H9 (cell line): Measurements from ENCODE around the gene CACNG5. TPM values are rescaled to one million over a fixed set of nuclear protein-coding genes. Genes with fewer than 3 reads are reported as not detected.

Experiments
- DNase-seq: peaks from one replicate; pipeline ENCODE4 v3.0.0-alpha.2; 2017
- H2AFZ ChIP-seq: one replicate; pipeline ENCODE4 v1.6.1; 2013; ENCODE audit warnings: mild to moderate bottlenecking, low read length, control low read depth, moderate library complexity
- H2AK5ac ChIP-seq: 2 replicates; pipeline ENCODE4 v1.6.1; 2013; ENCODE audit warnings: low read length, control low read depth, mixed read lengths; ENCODE audit not compliant: insufficient read length
- H2BK120ac ChIP-seq: one replicate; pipeline ENCODE4 v1.6.1; 2013; ENCODE audit warnings: low read depth, mild to moderate bottlenecking, low read length, control low read depth, inconsistent platforms; ENCODE audit not compliant: poor library complexity, severe bottlenecking
- H2BK12ac ChIP-seq: 2 replicates; pipeline ENCODE4 v1.6.1; 2013; ENCODE audit warnings: low read length, control low read depth, mixed read lengths, low read depth; ENCODE audit not compliant: insufficient read length
- H2BK15ac ChIP-seq: 2 replicates; pipeline ENCODE4 v1.6.1; 2013; ENCODE audit warnings: low read depth, low read length, control low read depth
- H2BK20ac ChIP-seq: one replicate; pipeline ENCODE4 v1.6.1; 2013; ENCODE audit warnings: low read depth, mild to moderate bottlenecking, low read length, control low read depth, inconsistent platforms; ENCODE audit not compliant: poor library complexity, severe bottlenecking
- H2BK5ac ChIP-seq: 2 replicates; pipeline ENCODE4 v1.6.1; 2013; ENCODE audit warnings: low read length, control low read depth, mixed read lengths; ENCODE audit not compliant: insufficient read length
- H3K14ac ChIP-seq: 2 replicates; pipeline ENCODE4 v1.6.1; 2013; ENCODE audit warnings: low read length, control low read depth; ENCODE audit not compliant: insufficient read depth
- H3K18ac ChIP-seq: 2 replicates; pipeline ENCODE4 v1.6.1; 2013; ENCODE audit warnings: low read depth, mild to moderate bottlenecking, mixed read lengths, low read length, control low read depth; ENCODE audit not compliant: insufficient read length
- H3K23ac ChIP-seq: 2 replicates; pipeline ENCODE4 v1.6.1; 2013; ENCODE audit warnings: low read length, control low read depth, mixed read lengths, low read depth; ENCODE audit not compliant: insufficient read length
- H3K23me2 ChIP-seq: 2 replicates; pipeline ENCODE4 v1.6.1; 2013; ENCODE audit warnings: low read depth, mild to moderate bottlenecking, mixed read lengths, low read length, control low read depth; ENCODE audit not compliant: insufficient read length, poor library complexity, severe bottlenecking
- H3K27ac ChIP-seq: 2 replicates; pipeline ENCODE4 v1.5.1; 2013; ENCODE audit warnings: low read length, control low read depth, mixed read lengths, low read depth; ENCODE audit not compliant: insufficient read length
- H3K27me3 ChIP-seq: 2 replicates; pipeline ENCODE4 v1.6.1; 2013; ENCODE audit warnings: low read length, control low read depth, inconsistent platforms; ENCODE audit not compliant: insufficient read depth
- H3K4ac ChIP-seq: 2 replicates; pipeline ENCODE4 v1.6.1; 2013; ENCODE audit warnings: low read depth, mild to moderate bottlenecking, control low read depth, inconsistent platforms, low read length, moderate library complexity
- H3K4me1 ChIP-seq: 2 replicates; pipeline ENCODE4 v1.6.1; 2013; ENCODE audit warnings: low read length, control low read depth, inconsistent platforms; ENCODE audit not compliant: insufficient read depth
- H3K4me2 ChIP-seq: 2 replicates; pipeline ENCODE4 v1.6.1; 2013; ENCODE audit warnings: low read length, control low read depth, mixed read lengths; ENCODE audit not compliant: insufficient read length, insufficient read depth
- H3K56ac ChIP-seq: 2 replicates; pipeline ENCODE4 v1.6.1; 2013; ENCODE audit warnings: low read depth, mild to moderate bottlenecking, mixed read lengths, low read length, control low read depth; ENCODE audit not compliant: insufficient read length
- H3K79me1 ChIP-seq: 2 replicates; pipeline ENCODE4 v1.6.1; 2013; ENCODE audit warnings: low read depth, mild to moderate bottlenecking, moderate library complexity, low read length, control low read depth, inconsistent platforms; ENCODE audit not compliant: insufficient read depth, poor library complexity, severe bottlenecking
- H3K79me2 ChIP-seq: 2 replicates; pipeline ENCODE4 v1.6.1; 2013; ENCODE audit warnings: low read length, control low read depth, inconsistent platforms; ENCODE audit not compliant: insufficient read depth
- H3K9ac ChIP-seq: 2 replicates; pipeline ENCODE4 v1.6.1; 2013; ENCODE audit warnings: low read length, control low read depth, mixed read lengths; ENCODE audit not compliant: insufficient read length; ENCODE audit errors: extremely low read depth
- H3K9me3 ChIP-seq: one replicate; pipeline ENCODE4 v1.6.1; 2013; ENCODE audit warnings: low read depth, low read length, inconsistent platforms; ENCODE audit not compliant: control insufficient read depth
- H3T11ph ChIP-seq: one replicate; pipeline ENCODE4 v1.6.1; 2013; ENCODE audit warnings: mild to moderate bottlenecking, low read length, control low read depth, inconsistent platforms
- H4K20me1 ChIP-seq: one replicate; pipeline ENCODE4 v1.6.1; 2013; ENCODE audit not compliant: control insufficient read depth, insufficient read length, insufficient read depth
- H4K5ac ChIP-seq: 2 replicates; pipeline ENCODE4 v1.6.1; 2013; ENCODE audit warnings: low read depth, mild to moderate bottlenecking, mixed read lengths, low read length, control low read depth; ENCODE audit not compliant: insufficient read length
- H4K8ac ChIP-seq: replicated peaks from 2 replicates; pipeline ENCODE4 v1.6.1; 2013; ENCODE audit warnings: low read length, control low read depth, mixed read lengths, low read depth; ENCODE audit not compliant: insufficient read length
- H4K91ac ChIP-seq: 2 replicates; pipeline ENCODE4 v1.6.1; 2013; ENCODE audit warnings: low read depth, mild to moderate bottlenecking, moderate library complexity, mixed read lengths, low read length, control low read depth; ENCODE audit not compliant: insufficient read length
- H3K27ac Mint-ChIP-seq, 3 experiments: 2 replicates in 2 of 3; 3 replicates in 1 of 3; pipeline ENCODE4 v1.8.0; 2020 to 2021; ENCODE audit warnings: mixed read lengths in 3 of 3, mild to moderate bottlenecking in 1 of 3, moderate library complexity in 1 of 3
- H3K27me3 Mint-ChIP-seq: 2 replicates; pipeline ENCODE4 v1.8.0; 2021; ENCODE audit warnings: low read depth, mild to moderate bottlenecking, moderate library complexity, mixed read lengths
- H3K36me3 Mint-ChIP-seq, 3 experiments: 2 replicates in 2 of 3; 3 replicates in 1 of 3; pipeline ENCODE4 v1.8.0; 2020 to 2021; ENCODE audit warnings: low read depth in 3 of 3, mixed read lengths in 3 of 3; ENCODE audit not compliant: insufficient read depth in 1 of 3
- H3K4me1 Mint-ChIP-seq, 2 experiments: 2 replicates each; pipeline ENCODE4 v1.8.0; 2020; ENCODE audit warnings: mixed read lengths in 2 of 2
- H3K4me3 Mint-ChIP-seq, 2 experiments: 2 replicates in 1 of 2; 3 replicates in 1 of 2; pipeline ENCODE4 v1.8.0; 2020 to 2021; ENCODE audit warnings: mild to moderate bottlenecking in 2 of 2, mixed read lengths in 2 of 2, moderate library complexity in 1 of 2
- H3K9me3 Mint-ChIP-seq, 2 experiments: 2 replicates in 1 of 2; 3 replicates in 1 of 2; pipeline ENCODE4 v1.8.0; 2020; ENCODE audit warnings: mild to moderate bottlenecking in 2 of 2, mixed read lengths in 2 of 2, moderate library complexity in 1 of 2
- CTCF ChIP-seq: fragments of 200-600 bp; sonication (generic); conservative IDR thresholded peaks from 3 replicates; pipeline ENCODE4 v1.8.0; 2021; ENCODE audit warnings: antibody characterized with exemption, mild to moderate bottlenecking
- WGBS: extraction: QIAGEN DNeasy Blood & Tissue Kit; methylation state at CpG from one replicate; pipeline ENCODE4 v1.1.7; 2013; ENCODE audit warnings: missing lambda C conversion rate, low lambda C conversion rate, mixed read lengths; ENCODE audit not compliant: insufficient read length; ENCODE audit errors: extremely low coverage; 5-methylcytosine and 5-hydroxymethylcytosine counted together
- total RNA-seq: library from RNA; stranded (reverse); gene quantifications from 2 replicates; pipeline ENCODE4 v1.2.1, GENCODE V29; 2021

The CACNG5 gene
- total RNA-seq, 1 experiment from 2014 or later = 1.6 TPM

DNA sequence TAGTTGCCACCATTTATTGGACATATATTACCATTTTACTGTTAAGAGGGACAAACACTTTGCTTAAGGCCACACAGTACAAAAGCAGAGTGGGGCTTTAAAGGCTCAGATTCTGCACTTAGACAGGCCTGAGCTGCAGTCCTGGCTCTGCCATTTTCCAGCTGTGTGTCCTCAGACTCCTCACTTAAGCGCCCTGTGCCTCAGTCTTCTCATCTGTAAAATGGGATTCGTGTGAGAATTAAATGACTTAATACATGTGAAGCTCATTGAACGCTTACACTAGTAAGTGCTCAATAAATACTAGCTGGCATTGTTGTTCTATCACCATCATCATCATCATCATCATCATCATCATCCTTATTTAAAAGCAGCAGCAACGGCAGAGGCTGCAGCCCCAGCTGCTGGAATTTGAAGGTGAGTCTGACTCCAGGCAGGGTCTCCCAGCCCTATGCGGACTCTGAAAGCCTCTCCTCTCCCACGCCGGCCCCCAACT, 445 bp upstream of the CACNG5 start:
- H3K18ac ChIP-seq = no peak overlapping the region
- H2BK20ac ChIP-seq = no peak overlapping the region
- no peak overlapping the region for H4K5ac ChIP-seq
- DNase-seq = no peak
- no peak for TF ChIP-seq CTCF
- no peak overlapping the region for H3K14ac ChIP-seq
- no peaks in the 10 kb centered on the region for H3K79me1 ChIP-seq
- H3K27ac ChIP-seq = no peak overlapping the region
- peak overlapping the region; percentile 40 for H3K4me2 ChIP-seq
- H2BK15ac ChIP-seq = no peak overlapping the region
- no peak overlapping the region for H3K4ac ChIP-seq
- H3K4me1 Mint-ChIP-seq = peaks cover 15 to 17% of the 10 kb centered on the region in 2 experiments
- H4K20me1 ChIP-seq = no peaks in the 10 kb centered on the region
- no peak overlapping the region for H3K23ac ChIP-seq
- H3K27me3 ChIP-seq = no peaks in the 10 kb centered on the region
- H4K8ac ChIP-seq = no peak overlapping the region
- H3K27ac Mint-ChIP-seq = no peak overlapping the region
- no peaks in the 10 kb centered on the region for H3K36me3 Mint-ChIP-seq
- no peaks in the 10 kb centered on the region for H3K79me2 ChIP-seq
- WGBS = no CpG with 5 or more reads among the region's 7 CpGs
- H3K9me3 Mint-ChIP-seq = no peaks in the 10 kb centered on the region; a peak in 2 of 5 replicates
- H3K9me3 ChIP-seq = no peaks in the 10 kb centered on the region
- H2BK5ac ChIP-seq = no peak overlapping the region
- H3K4me1 ChIP-seq = peaks cover 4% of the 10 kb centered on the region; the same call in 1 of the 2 replicates
- H3T11ph ChIP-seq = no peak overlapping the region
- H2BK12ac ChIP-seq = no peak overlapping the region
- no peak overlapping the region for H2BK120ac ChIP-seq
- H3K56ac ChIP-seq = no peak overlapping the region
- peaks cover 5% of the 10 kb centered on the region for H3K23me2 ChIP-seq
- no peak overlapping the region for H3K9ac ChIP-seq
- H2AK5ac ChIP-seq = no peak overlapping the region
- no peak overlapping the region for H2AFZ ChIP-seq
- peaks cover 58% of the 10 kb centered on the region for H3K27me3 Mint-ChIP-seq
- H3K4me3 Mint-ChIP-seq = peak overlapping the region; percentile 52 to 75
- H4K91ac ChIP-seq = no peak overlapping the region
